Measurements from ENCODE around the gene MPC1L. TPM values are rescaled to one million over a fixed set of nuclear protein-coding genes. Genes with fewer than 3 reads are reported as not detected.
"Not testable (repeated sequence)": the region's sequence is repeated elsewhere in the genome, so short reads cannot be mapped to it uniquely, and the experiment has no call there.

The MPC1L gene
- total and polyA plus RNA-seq, 8 donors = not detected

DNA sequence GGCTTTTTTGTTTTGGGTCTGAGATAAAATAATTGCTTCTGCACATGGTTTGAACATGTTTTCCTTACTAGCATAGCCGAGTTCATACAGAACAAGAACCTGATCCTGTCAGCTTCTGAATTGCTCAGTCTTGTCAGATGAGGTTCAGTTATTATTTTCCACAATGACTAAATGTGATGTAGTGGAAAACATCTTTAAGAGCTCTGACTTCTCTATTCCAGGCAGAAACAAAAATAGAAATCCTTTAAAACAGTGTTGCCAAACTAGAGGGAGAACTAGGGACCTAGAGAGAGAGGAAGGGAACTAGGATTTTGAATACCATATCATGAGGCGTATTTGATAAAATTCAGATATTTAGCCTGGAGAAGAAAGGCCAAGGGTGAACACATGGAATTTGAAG, 40.4 kb upstream of the MPC1L start:
- no peaks in the 10 kb centered on the region for H3K36me3 ChIP-seq
- H3K4me3 ChIP-seq = no peak overlapping the region
- WGBS, 5 donors = 77 to 85% (median 83%) methylated on average over 2 of the region's 2 CpGs
- peaks cover 7 to 20% (median 9%) of the 10 kb centered on the region in 4 donors for H3K4me1 ChIP-seq
- no peaks in the 10 kb centered on the region for H3K27me3 ChIP-seq
- H3K27ac ChIP-seq = no peak overlapping the region
- intact Hi-C loops (cut with DNase I; ENCODE audit: low total_unique reads) = no loop called here
- no peak for DNase-seq
- TF ChIP-seq, protein P1, sequence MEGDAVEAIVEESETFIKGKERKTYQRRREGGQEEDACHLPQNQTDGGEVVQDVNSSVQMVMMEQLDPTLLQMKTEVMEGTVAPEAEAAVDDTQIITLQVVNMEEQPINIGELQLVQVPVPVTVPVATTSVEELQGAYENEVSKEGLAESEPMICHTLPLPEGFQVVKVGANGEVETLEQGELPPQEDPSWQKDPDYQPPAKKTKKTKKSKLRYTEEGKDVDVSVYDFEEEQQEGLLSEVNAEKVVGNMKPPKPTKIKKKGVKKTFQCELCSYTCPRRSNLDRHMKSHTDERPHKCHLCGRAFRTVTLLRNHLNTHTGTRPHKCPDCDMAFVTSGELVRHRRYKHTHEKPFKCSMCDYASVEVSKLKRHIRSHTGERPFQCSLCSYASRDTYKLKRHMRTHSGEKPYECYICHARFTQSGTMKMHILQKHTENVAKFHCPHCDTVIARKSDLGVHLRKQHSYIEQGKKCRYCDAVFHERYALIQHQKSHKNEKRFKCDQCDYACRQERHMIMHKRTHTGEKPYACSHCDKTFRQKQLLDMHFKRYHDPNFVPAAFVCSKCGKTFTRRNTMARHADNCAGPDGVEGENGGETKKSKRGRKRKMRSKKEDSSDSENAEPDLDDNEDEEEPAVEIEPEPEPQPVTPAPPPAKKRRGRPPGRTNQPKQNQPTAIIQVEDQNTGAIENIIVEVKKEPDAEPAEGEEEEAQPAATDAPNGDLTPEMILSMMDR (IDR thresholded peaks at IDR 0.05) = no peak
- TF ChIP-seq POLR2A (IDR thresholded peaks at IDR 0.05) (no peak), POLR2AphosphoS5 (IDR thresholded peaks at IDR 0.05) (no peak), EP300 (IDR thresholded peaks at IDR 0.05) (no peak)
- H3K9me3 ChIP-seq = peaks cover 0 to 4% (median 0%) of the 10 kb centered on the region in 4 donors

DNA sequence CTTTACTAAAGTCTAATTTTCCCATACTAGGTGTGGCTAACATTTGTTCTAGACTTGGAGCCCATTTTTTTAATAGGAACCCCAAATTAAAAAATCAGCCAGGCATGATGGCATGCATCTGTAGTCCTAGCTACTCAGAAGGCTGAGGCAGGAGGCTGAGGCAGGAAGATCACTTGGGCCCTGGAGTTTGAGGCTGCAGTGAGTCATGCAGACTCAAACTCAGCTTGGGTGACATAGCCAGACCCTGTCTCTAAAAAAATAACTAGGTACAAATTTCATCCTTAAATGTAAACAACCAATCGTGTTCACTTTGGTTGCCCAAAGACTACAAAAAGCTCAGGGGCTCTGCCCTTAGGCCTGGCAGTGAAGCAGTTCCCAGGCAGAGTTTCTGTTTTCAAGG, 35.6 kb upstream of the MPC1L start:
- H3K27me3 ChIP-seq; DNase-seq; intact Hi-C loops (cut with DNase I; ENCODE audit: low total_unique reads); H3K4me3 ChIP-seq; H3K4me1 ChIP-seq; H3K9me3 ChIP-seq; H3K27ac ChIP-seq: not testable (repeated sequence)
- WGBS, 5 donors = 42 to 63% (median 50%) methylated on average over 1 of the region's 1 CpG
- peaks cover 0 to 35% (median 27%) of the 10 kb centered on the region in 4 donors for H3K36me3 ChIP-seq

DNA sequence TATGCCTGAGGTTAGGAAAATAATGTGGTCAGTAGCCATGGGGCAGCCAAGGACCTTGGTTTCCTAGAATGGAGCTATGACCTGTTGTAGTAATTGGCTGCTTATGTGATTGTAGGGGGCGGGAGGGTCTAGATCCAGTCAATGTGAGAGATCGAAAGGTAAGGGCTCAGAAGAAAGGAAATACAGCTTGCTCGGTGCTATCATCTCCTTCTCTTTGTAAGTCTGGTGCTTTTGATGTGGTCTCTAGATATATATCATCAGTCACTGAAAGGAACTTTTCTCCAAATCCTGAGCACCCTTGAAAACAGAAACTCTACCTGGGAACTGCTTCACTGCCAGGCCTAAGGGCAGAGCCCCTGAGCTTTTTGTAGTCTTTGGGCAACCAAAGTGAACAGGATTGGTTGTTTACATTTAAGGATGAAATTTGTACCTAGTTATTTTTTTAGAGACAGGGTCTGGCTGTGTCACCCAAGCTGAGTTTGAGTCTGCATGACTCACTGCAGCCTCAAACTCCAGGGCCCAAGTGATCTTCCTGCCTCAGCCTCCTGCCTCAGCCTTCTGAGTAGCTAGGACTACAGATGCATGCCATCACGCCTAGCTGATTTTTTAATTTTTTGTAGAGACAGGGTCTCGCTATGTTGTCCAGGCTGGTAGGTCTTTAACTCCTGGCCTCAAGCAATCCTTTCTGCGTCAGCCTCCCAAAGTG, 33.5 kb upstream of the MPC1L start:
- H3K9me3 ChIP-seq; H3K27me3 ChIP-seq; H3K27ac ChIP-seq; DNase-seq; H3K4me3 ChIP-seq; H3K4me1 ChIP-seq; intact Hi-C loops (cut with DNase I; ENCODE audit: low total_unique reads): not testable (repeated sequence)
- H3K36me3 ChIP-seq = peaks cover 0 to 52% (median 43%) of the 10 kb centered on the region in 4 donors
- 81 to 96% (median 93%) methylated on average over 5 to 6 of the region's 6 CpGs for WGBS, 5 donors

DNA sequence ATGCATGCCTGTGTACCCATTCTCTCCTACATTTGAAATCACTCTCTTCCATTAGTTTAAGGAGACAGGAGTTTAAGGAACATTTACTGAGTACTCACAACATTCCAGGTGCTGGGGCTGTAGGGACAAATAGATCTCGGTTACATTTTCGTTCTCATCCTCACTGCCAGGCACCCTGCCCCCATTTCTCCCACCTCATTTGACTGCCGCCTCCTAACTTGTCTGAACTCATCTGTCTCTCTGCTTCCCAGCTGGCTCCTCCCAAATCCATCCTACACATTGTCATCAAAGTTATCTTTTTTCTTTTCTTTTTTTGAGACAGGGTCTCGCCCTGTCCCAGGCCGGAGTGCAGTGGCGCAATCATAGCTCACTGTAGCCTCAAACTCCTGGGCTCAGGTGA, 19.8 kb upstream of the MPC1L start:
- H3K36me3 ChIP-seq = peaks cover 0 to 64% (median 55%) of the 10 kb centered on the region in 4 donors
- no peak overlapping the region for H3K4me3 ChIP-seq
- H3K4me1 ChIP-seq = no peaks in the 10 kb centered on the region
- intact Hi-C loops (cut with DNase I; ENCODE audit: low total_unique reads) = no loop called here
- H3K27me3 ChIP-seq = peaks cover 0 to 3% (median 0%) of the 10 kb centered on the region in 3 donors
- TF ChIP-seq, protein P1 (IDR thresholded peaks at IDR 0.05) = no peak
- TF ChIP-seq POLR2A (IDR thresholded peaks at IDR 0.05) = no peak
- TF ChIP-seq EP300 (IDR thresholded peaks at IDR 0.05) = no peak
- no peak for TF ChIP-seq POLR2AphosphoS5 (IDR thresholded peaks at IDR 0.05)
- 88 to 97% (median 93%) methylated on average over 6 of the region's 6 CpGs for WGBS, 5 donors
- H3K27ac ChIP-seq = no peak overlapping the region
- H3K9me3 ChIP-seq = no peaks in the 10 kb centered on the region
- DNase-seq = no peak

DNA sequence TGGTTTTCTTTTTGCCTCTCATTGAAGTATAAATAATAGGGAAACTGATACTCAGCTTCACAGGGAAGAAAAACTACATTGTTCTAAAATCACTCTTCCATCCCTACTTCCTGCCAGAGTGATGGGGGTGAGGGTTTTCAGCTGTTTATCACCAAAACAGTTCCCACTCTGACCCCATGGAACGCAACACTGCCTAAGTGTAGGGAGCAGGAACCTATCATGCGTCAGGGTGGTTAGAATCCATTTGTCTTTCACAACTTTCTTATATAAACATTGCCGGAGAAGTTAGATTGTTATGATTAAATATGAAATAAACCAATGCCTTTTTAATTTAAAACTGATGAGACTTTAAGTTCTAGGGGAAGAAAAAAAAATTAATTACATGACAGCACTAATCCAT, 15.8 kb upstream of the MPC1L start:
- intact Hi-C loops (cut with DNase I; ENCODE audit: low total_unique reads) = no loop called here
- peaks cover 0 to 3% (median 0%) of the 10 kb centered on the region in 3 donors for H3K27me3 ChIP-seq
- peaks cover 0 to 25% (median 21%) of the 10 kb centered on the region in 4 donors for H3K36me3 ChIP-seq
- WGBS, 5 donors = 69 to 84% (median 71%) methylated on average over 3 of the region's 3 CpGs
- H3K4me1 ChIP-seq = no peaks in the 10 kb centered on the region
- no peak for DNase-seq
- H3K4me3 ChIP-seq = no peak overlapping the region
- H3K27ac ChIP-seq = no peak overlapping the region
- TF ChIP-seq POLR2AphosphoS5 (IDR thresholded peaks at IDR 0.05) (no peak), EP300 (IDR thresholded peaks at IDR 0.05) (no peak), POLR2A (IDR thresholded peaks at IDR 0.05) (no peak)
- TF ChIP-seq, protein P1 (IDR thresholded peaks at IDR 0.05) = no peak
- H3K9me3 ChIP-seq = no peaks in the 10 kb centered on the region
